ENCODE measurements around the gene SMU1. TPM values are rescaled to one million over a fixed set of nuclear protein-coding genes. Genes with fewer than 3 reads are reported as not detected.

SMU1 gene
- total and polyA plus RNA-seq, 2 of the 13 experiments (the other 11 are each of a cell fraction or from before 2014, with no cell fraction given) = 12.9 to 36.6 TPM

- TF ChIP-seq PRMT3 (CRISPR knock-in tag; IDR thresholded peaks at IDR 0.05; ENCODE audit: borderline replicate concordance, low read depth) = no peak
- no peak for TF ChIP-seq ZNF550 (CRISPR knock-in tag; IDR thresholded peaks at IDR 0.05; ENCODE audit: borderline replicate concordance)
- no peak for TF ChIP-seq CC2D1A (CRISPR knock-in tag; IDR thresholded peaks at IDR 0.05)
- no peak for TF ChIP-seq ZNF576 (CRISPR knock-in tag; IDR thresholded peaks at IDR 0.05)
- TF ChIP-seq HNF1B (CRISPR knock-in tag; IDR thresholded peaks at IDR 0.05) = no peak
- no peak for TF ChIP-seq ZNF317 (CRISPR knock-in tag; IDR thresholded peaks at IDR 0.05)
- TF ChIP-seq ZNF468 (CRISPR knock-in tag; IDR thresholded peaks at IDR 0.05) = no peak
- no peak for TF ChIP-seq NR1H2 (CRISPR knock-in tag; IDR thresholded peaks at IDR 0.05; ENCODE audit: borderline replicate concordance, low read depth)
- peak; percentile 31; the same call in 1 of the 2 replicates for TF ChIP-seq NFIC (IDR thresholded peaks at IDR 0.05; ENCODE audit: low read length)
- no peak for TF ChIP-seq ZNF605 (CRISPR knock-in tag; IDR thresholded peaks at IDR 0.05)
- TF ChIP-seq ARID3A (IDR thresholded peaks at IDR 0.05; ENCODE audit: low read depth, low read length) = peak; percentile 72
- no peak for TF ChIP-seq GMEB2 (CRISPR knock-in tag; IDR thresholded peaks at IDR 0.05; ENCODE audit: low read depth)
- no peak for TF ChIP-seq ZBTB20 (CRISPR knock-in tag; IDR thresholded peaks at IDR 0.05; ENCODE audit: borderline replicate concordance, low read depth)
- TF ChIP-seq ZBTB49 (CRISPR knock-in tag; IDR thresholded peaks at IDR 0.05; ENCODE audit: borderline replicate concordance) = no peak
- TF ChIP-seq ZNF644 (CRISPR knock-in tag; IDR thresholded peaks at IDR 0.05; ENCODE audit: low read depth) = 0 out of 2 replicates have a peak, but pooled peaks have one; percentile 19
- TF ChIP-seq BCL3 (CRISPR knock-in tag; IDR thresholded peaks at IDR 0.05) = no peak
- no peak for TF ChIP-seq POLR2G (IDR thresholded peaks at IDR 0.05; ENCODE audit: low read depth, low read length)
- TF ChIP-seq ZBTB2 (CRISPR knock-in tag; IDR thresholded peaks at IDR 0.05; ENCODE audit: low read depth) = no peak
- TF ChIP-seq MEIS2 (CRISPR knock-in tag; IDR thresholded peaks at IDR 0.05) = no peak
- no peak for TF ChIP-seq ARNT (IDR thresholded peaks at IDR 0.05)
Measured at GRCh38 chr9:33029231-33029786, 47.2 kb downstream of the SMU1 start (continued).
